Neural cell (in vitro differentiated cells): ENCODE measurements around the gene BBS4.

ENCODE experiments used
- EP300 ChIP-seq: fragments of 450-650 bp; conservative IDR thresholded peaks from 2 replicates; pipeline ENCODE4 v1.6.1; 2014; ENCODE audit warnings: antibody characterized with exemption, mild to moderate bottlenecking, moderate library complexity; ENCODE audit not compliant: poor library complexity, severe bottlenecking
- EZH2 ChIP-seq: fragments of 200-600, 300-800 bp; shearing (Covaris generic), sonication (generic); IDR thresholded peaks from 2 replicates; pipeline ENCODE4 v1.6.1; 2014; ENCODE audit warnings: antibody characterized with exemption, low read length, borderline replicate concordance, mild to moderate bottlenecking; ENCODE audit not compliant: insufficient read depth, poor library complexity, severe bottlenecking
- MXI1 ChIP-seq: fragments of 450-650 bp; conservative IDR thresholded peaks from 2 replicates; pipeline ENCODE4 v1.6.1; 2014; ENCODE audit warnings: antibody characterized with exemption, mild to moderate bottlenecking; ENCODE audit not compliant: poor library complexity, severe bottlenecking
- POLR2AphosphoS5 ChIP-seq: IDR thresholded peaks from 2 replicates; pipeline ENCODE4 v1.6.1; 2012
- RAD21 ChIP-seq: fragments of 450-650 bp; conservative IDR thresholded peaks from 2 replicates; pipeline ENCODE4 v1.6.1; 2014; ENCODE audit warnings: antibody characterized with exemption, mild to moderate bottlenecking, moderate library complexity
- SMC3 ChIP-seq: fragments of 450-650 bp; conservative IDR thresholded peaks from 2 replicates; pipeline ENCODE4 v1.6.1; 2014; ENCODE audit warnings: antibody characterized with exemption, mild to moderate bottlenecking, moderate library complexity; ENCODE audit not compliant: poor library complexity
- TAF1 ChIP-seq: IDR thresholded peaks from 2 replicates; pipeline ENCODE4 v1.6.1; 2012; ENCODE audit warnings: low read depth
- TF ChIP-seq, protein P1 (sequence below): fragments of 450-650 bp; IDR thresholded peaks from 2 replicates; pipeline ENCODE4 v1.5.1; 2014; ENCODE audit warnings: antibody characterized with exemption, mild to moderate bottlenecking, moderate library complexity; ENCODE audit not compliant: poor library complexity, severe bottlenecking
- TF ChIP-seq, protein P2 (sequence below): IDR thresholded peaks from 2 replicates; pipeline ENCODE4 v1.6.1; 2012; ENCODE audit warnings: borderline replicate concordance

DNA sequence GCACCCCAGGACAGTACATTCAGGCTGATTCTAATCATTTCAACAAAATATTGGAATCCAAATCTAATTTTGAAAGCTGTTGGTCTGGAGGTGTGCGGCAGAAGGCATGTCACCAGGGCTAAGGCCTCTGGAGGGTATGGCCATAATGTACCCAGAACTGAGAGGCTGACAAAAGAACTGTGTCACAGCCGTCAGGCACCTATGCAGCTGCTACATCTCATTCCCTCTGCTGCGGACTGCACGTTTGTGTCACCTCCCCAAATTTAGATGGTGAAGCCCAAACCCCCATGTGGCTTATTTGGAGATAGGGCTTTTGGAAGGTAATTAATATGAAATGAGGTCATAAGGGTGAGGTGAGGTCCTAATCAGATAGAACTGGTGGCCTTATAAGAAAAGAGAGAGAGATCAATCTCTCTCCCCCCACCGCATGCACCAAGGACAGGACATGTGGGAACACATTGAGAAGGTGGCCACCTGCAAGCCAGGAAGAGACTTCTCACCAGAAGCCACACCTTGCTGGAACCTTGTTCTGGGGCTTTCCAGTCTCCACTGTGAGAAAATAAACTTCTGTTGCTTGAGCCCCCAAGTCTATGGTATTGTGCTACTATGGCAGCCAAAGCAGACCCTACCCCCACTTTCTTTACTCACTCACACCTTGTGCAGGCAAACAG is 74.7 kb downstream of the BBS4 start:
- TF ChIP-seq, protein P1, sequence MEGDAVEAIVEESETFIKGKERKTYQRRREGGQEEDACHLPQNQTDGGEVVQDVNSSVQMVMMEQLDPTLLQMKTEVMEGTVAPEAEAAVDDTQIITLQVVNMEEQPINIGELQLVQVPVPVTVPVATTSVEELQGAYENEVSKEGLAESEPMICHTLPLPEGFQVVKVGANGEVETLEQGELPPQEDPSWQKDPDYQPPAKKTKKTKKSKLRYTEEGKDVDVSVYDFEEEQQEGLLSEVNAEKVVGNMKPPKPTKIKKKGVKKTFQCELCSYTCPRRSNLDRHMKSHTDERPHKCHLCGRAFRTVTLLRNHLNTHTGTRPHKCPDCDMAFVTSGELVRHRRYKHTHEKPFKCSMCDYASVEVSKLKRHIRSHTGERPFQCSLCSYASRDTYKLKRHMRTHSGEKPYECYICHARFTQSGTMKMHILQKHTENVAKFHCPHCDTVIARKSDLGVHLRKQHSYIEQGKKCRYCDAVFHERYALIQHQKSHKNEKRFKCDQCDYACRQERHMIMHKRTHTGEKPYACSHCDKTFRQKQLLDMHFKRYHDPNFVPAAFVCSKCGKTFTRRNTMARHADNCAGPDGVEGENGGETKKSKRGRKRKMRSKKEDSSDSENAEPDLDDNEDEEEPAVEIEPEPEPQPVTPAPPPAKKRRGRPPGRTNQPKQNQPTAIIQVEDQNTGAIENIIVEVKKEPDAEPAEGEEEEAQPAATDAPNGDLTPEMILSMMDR = no peak
- TF ChIP-seq EP300 (no peak), POLR2AphosphoS5 (no peak), MXI1 (no peak), SMC3 (no peak), EZH2 (no peak), TAF1 (no peak), RAD21 (no peak)
- TF ChIP-seq, protein P2, sequence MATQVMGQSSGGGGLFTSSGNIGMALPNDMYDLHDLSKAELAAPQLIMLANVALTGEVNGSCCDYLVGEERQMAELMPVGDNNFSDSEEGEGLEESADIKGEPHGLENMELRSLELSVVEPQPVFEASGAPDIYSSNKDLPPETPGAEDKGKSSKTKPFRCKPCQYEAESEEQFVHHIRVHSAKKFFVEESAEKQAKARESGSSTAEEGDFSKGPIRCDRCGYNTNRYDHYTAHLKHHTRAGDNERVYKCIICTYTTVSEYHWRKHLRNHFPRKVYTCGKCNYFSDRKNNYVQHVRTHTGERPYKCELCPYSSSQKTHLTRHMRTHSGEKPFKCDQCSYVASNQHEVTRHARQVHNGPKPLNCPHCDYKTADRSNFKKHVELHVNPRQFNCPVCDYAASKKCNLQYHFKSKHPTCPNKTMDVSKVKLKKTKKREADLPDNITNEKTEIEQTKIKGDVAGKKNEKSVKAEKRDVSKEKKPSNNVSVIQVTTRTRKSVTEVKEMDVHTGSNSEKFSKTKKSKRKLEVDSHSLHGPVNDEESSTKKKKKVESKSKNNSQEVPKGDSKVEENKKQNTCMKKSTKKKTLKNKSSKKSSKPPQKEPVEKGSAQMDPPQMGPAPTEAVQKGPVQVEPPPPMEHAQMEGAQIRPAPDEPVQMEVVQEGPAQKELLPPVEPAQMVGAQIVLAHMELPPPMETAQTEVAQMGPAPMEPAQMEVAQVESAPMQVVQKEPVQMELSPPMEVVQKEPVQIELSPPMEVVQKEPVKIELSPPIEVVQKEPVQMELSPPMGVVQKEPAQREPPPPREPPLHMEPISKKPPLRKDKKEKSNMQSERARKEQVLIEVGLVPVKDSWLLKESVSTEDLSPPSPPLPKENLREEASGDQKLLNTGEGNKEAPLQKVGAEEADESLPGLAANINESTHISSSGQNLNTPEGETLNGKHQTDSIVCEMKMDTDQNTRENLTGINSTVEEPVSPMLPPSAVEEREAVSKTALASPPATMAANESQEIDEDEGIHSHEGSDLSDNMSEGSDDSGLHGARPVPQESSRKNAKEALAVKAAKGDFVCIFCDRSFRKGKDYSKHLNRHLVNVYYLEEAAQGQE = no peak
